ENCODE measurements around the gene GRIN2C.

Gene GRIN2C

GRCh38 chr17:74862919-74863318 lies 3.2 kb upstream of the GRIN2C start:
- H3K4me3 ChIP-seq (ENCODE audit: low read depth, low read length, poor library complexity, severe bottlenecking), result no peak overlapping the region
- H3K9ac ChIP-seq (ENCODE audit: low read length), result no peak overlapping the region
- peaks cover 4% of the 10 kb centered on the region; the same call in 1 of the 2 replicates for H3K27me3 ChIP-seq (ENCODE audit: insufficient read depth, low read length)
- H3K27ac ChIP-seq (ENCODE audit: low read depth, low read length, poor library complexity, severe bottlenecking), result no peak overlapping the region
- no peaks in the 10 kb centered on the region for H3F3A ChIP-seq (ENCODE audit: insufficient read depth, low read length)
- no peak overlapping the region for H3K4me2 ChIP-seq (ENCODE audit: low read length)
- no peak for TF ChIP-seq EZH2 (IDR thresholded peaks at IDR 0.05; ENCODE audit: borderline replicate concordance, low read length)
- TF ChIP-seq, protein P1, sequence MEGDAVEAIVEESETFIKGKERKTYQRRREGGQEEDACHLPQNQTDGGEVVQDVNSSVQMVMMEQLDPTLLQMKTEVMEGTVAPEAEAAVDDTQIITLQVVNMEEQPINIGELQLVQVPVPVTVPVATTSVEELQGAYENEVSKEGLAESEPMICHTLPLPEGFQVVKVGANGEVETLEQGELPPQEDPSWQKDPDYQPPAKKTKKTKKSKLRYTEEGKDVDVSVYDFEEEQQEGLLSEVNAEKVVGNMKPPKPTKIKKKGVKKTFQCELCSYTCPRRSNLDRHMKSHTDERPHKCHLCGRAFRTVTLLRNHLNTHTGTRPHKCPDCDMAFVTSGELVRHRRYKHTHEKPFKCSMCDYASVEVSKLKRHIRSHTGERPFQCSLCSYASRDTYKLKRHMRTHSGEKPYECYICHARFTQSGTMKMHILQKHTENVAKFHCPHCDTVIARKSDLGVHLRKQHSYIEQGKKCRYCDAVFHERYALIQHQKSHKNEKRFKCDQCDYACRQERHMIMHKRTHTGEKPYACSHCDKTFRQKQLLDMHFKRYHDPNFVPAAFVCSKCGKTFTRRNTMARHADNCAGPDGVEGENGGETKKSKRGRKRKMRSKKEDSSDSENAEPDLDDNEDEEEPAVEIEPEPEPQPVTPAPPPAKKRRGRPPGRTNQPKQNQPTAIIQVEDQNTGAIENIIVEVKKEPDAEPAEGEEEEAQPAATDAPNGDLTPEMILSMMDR (IDR thresholded peaks at IDR 0.05; ENCODE audit: low read length), result no peak
- H3K4me1 ChIP-seq (ENCODE audit: insufficient read depth, low read length, severe bottlenecking), result peaks cover 7% of the 10 kb centered on the region
- no peaks in the 10 kb centered on the region for H3K79me2 ChIP-seq (ENCODE audit: insufficient read depth, low read length)
- no peaks in the 10 kb centered on the region for H3K9me3 ChIP-seq (ENCODE audit: low read length)
- H3K36me3 ChIP-seq (ENCODE audit: insufficient read depth, low read length), result no peaks in the 10 kb centered on the region
- H3K9me2 ChIP-seq (ENCODE audit: low read depth, low read length), result no peaks in the 10 kb centered on the region
- no peak overlapping the region for H2AFZ ChIP-seq (ENCODE audit: low read length)
- no peaks in the 10 kb centered on the region for H4K20me1 ChIP-seq (ENCODE audit: insufficient read depth, low read length)

GRCh38 chr17:74862108-74862901 lies 2.6 kb upstream of the GRIN2C start:
- Histone ChIP-seq H3F3A (ENCODE audit: insufficient read depth, low read length) (no peaks in the 10 kb centered on the region), H3K9me2 (ENCODE audit: low read depth, low read length) (no peaks in the 10 kb centered on the region), H3K4me2 (ENCODE audit: low read length) (no peak overlapping the region), H3K9ac (ENCODE audit: low read length) (no peak overlapping the region), H4K20me1 (ENCODE audit: insufficient read depth, low read length) (no peaks in the 10 kb centered on the region), H3K9me3 (ENCODE audit: low read length) (no peaks in the 10 kb centered on the region), H3K27ac (ENCODE audit: low read depth, low read length, poor library complexity, severe bottlenecking) (no peak overlapping the region), H3K36me3 (ENCODE audit: insufficient read depth, low read length) (no peaks in the 10 kb centered on the region), H3K4me1 (ENCODE audit: insufficient read depth, low read length, severe bottlenecking) (peaks cover 7% of the 10 kb centered on the region), H2AFZ (ENCODE audit: low read length) (no peak overlapping the region), H3K4me3 (ENCODE audit: low read depth, low read length, poor library complexity, severe bottlenecking) (no peak overlapping the region), H3K79me2 (ENCODE audit: insufficient read depth, low read length) (no peaks in the 10 kb centered on the region), H3K27me3 (ENCODE audit: insufficient read depth, low read length) (peaks cover 4% of the 10 kb centered on the region; the same call in 1 of the 2 replicates)
- no peak for TF ChIP-seq EZH2 (IDR thresholded peaks at IDR 0.05; ENCODE audit: borderline replicate concordance, low read length)
- TF ChIP-seq, protein P1 (IDR thresholded peaks at IDR 0.05; ENCODE audit: low read length), result peak; percentile 75

- Histone ChIP-seq H3K9ac (ENCODE audit: low read length) (no peak overlapping the region), H3K27ac (ENCODE audit: low read depth, low read length, poor library complexity, severe bottlenecking) (no peak overlapping the region), H3K27me3 (ENCODE audit: insufficient read depth, low read length) (peaks cover 4% of the 10 kb centered on the region; the same call in 1 of the 2 replicates), H3K36me3 (ENCODE audit: insufficient read depth, low read length) (no peaks in the 10 kb centered on the region), H3K4me2 (ENCODE audit: low read length) (no peak overlapping the region), H2AFZ (ENCODE audit: low read length) (no peak overlapping the region), H4K20me1 (ENCODE audit: insufficient read depth, low read length) (no peaks in the 10 kb centered on the region), H3K79me2 (ENCODE audit: insufficient read depth, low read length) (no peaks in the 10 kb centered on the region), H3K4me3 (ENCODE audit: low read depth, low read length, poor library complexity, severe bottlenecking) (no peak overlapping the region), H3F3A (ENCODE audit: insufficient read depth, low read length) (no peaks in the 10 kb centered on the region), H3K9me3 (ENCODE audit: low read length) (no peaks in the 10 kb centered on the region), H3K9me2 (ENCODE audit: low read depth, low read length) (no peaks in the 10 kb centered on the region), H3K4me1 (ENCODE audit: insufficient read depth, low read length, severe bottlenecking) (peaks cover 7% of the 10 kb centered on the region)
- TF ChIP-seq, protein P1 (IDR thresholded peaks at IDR 0.05; ENCODE audit: low read length), result no peak
- TF ChIP-seq EZH2 (IDR thresholded peaks at IDR 0.05; ENCODE audit: borderline replicate concordance, low read length), result no peak
Observed at GRCh38 chr17:74861662-74862107, 2.0 kb upstream of the GRIN2C start.

All from OCI-LY1 (cell line).